GM18508 (cell line): ENCODE measurements around the gene ADH1C.

Experiments used
- ATAC-seq: cut with Tn5 transposase; IDR thresholded peaks from one replicate; pipeline ENCODE4 v1.9.1; 2021; ENCODE audit warnings: moderate number of reproducible peaks; ENCODE audit not compliant: insufficient read depth, unreplicated experiment

Gene ADH1C

GRCh38 chr4:99310389-99310788 is 42.2 kb downstream of the ADH1C start:
- ATAC-seq, result no peak

- no peak for ATAC-seq
Observed at GRCh38 chr4:99305638-99306400, 46.7 kb downstream of the ADH1C start.

- ATAC-seq, result no peak
Observed at GRCh38 chr4:99301376-99302164, 51.0 kb downstream of the ADH1C start.

- no peak for ATAC-seq
Observed at GRCh38 chr4:99300934-99301333, 51.6 kb downstream of the ADH1C start.

GRCh38 chr4:99293357-99293756 is 59.2 kb downstream of the ADH1C start:
- no peak for ATAC-seq

- ATAC-seq, result no peak
Observed at GRCh38 chr4:99290848-99291786, 61.4 kb downstream of the ADH1C start, which contains the start of gene ADH1A. TSS of gene ADH1A (minus strand) at chr4:99290985. CDS start at chr4:99290914, 71 bp downstream.
